SHP77 treated with DMSO at 0.1 percent for 48 hours (cell line): Measurements from ENCODE around the gene UBAC1.

Experiments
- DNase-seq: peaks from one replicate; lab custom pipeline; 2025; lab: John Stamatoyannopoulos, UW

Gene UBAC1

DNA sequence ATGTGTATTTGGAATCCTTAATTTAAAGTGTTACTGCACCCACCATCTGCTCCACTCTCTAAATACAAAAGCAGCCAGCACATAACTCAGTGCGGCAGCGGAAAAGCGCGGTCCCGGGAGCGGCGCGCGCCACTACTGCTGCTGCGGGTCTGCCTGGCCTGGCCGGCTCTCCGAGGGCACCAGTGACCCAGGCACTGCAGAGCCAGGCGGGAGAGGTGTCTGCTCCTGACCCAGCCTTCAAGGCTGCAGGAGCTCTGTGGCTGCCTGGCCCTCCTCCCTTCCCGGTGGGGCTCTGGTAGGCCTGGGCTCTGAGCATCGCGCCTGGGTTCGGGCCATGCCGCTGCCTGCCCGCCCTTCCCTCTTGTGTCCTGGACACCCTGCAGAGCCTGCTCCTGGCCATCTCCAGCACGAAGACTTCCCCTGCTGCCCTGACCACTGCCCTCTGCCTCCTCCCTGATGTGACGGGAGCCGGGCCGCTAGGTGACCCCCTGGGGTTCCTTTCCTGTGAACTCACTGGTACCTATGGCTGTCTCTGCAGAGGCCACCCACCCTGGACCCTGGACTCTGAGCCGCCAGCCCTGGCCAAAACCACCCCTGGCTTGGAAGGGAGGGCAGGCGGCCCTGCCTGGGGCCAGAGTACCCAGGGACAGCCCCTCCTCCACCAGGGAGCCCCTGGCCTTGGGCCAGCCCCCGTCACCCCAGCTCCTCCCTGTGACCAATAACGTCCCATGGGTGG lies 32.8 kb upstream of the UBAC1 start:
- no peak for DNase-seq

DNA sequence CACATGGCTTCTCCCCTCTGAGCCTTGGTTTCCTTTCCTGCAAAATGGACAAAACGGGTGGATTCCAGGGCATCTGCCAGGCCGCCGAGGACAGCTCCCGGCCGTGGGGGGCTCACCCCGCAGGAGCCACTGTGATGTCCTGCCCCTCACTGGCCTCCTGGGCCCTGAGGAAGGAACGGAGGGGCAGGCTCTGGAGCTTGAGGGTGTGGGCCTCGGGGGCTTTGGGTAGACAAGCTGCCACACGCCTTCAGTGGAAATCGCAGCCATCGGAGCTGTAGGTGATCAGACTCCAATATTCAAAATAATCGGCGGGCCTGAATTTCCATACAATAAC lies 32.2 kb upstream of the UBAC1 start:
- DNase-seq = no peak

DNA sequence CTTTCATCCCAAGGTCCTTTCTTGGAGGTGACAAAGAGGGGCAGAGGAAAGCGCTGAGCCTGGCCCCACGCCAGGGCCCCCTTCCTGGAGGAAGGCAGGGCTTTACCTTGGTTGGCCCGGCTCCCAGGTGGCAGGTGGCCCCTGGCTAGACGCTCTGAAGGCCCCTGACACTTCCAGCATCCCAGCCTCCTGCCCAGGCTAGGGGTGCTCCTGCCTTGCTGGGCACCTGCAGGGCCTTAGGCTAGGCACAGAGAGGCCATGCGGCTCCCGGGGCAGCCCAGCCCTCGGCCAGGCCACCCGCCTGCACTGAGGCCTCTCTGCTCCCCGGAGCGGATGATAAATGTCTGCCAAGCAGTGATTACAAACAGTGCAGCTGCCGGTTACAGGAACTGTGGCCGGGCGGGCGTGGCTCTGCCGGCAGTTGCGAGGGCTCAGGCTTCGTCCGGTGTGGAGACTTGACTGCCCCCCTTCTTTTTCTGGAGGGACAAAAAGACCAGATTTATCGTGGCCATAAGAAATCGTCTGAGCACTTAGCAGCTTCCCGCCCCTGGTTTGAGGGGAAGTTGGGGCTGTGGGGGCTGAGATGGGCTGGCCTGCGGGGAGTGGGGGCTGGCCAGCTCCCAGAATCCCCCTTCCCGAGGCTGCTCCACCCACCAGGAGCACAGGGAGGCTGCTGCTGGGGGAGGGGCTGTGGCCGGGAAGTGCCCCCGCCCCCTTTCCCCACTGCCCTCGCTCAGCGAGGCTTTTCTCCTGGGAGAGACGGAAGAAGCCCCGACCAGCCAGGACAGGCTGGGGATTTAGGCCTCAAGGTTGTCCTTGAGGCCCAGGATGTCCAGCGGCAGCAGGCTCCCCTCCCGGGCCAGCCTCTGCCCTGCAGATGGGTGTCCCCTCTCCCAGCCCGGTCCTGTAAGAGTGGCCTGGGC lies 31.6 kb upstream of the UBAC1 start:
- peak; percentile 79 for DNase-seq

DNA sequence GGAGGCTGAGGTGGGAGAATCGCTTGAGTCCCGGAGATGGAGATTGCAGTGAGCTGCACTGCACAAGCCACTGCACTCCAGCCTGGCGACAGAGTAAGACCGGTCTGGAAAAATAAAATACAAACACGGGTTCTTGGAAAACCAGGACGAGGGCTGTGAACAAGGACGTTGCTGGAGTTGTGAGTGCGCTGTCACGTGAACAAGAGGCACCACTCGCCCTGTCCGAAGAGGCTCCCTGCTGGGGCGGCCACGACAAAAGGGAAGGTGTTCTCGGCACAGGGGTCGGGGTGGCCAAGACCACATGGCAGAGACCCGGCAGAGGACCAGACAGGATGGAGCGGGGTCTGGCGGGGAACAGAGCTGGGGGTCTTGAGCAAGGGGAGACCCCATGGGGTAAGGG lies 30.6 kb upstream of the UBAC1 start:
- DNase-seq = no peak

DNA sequence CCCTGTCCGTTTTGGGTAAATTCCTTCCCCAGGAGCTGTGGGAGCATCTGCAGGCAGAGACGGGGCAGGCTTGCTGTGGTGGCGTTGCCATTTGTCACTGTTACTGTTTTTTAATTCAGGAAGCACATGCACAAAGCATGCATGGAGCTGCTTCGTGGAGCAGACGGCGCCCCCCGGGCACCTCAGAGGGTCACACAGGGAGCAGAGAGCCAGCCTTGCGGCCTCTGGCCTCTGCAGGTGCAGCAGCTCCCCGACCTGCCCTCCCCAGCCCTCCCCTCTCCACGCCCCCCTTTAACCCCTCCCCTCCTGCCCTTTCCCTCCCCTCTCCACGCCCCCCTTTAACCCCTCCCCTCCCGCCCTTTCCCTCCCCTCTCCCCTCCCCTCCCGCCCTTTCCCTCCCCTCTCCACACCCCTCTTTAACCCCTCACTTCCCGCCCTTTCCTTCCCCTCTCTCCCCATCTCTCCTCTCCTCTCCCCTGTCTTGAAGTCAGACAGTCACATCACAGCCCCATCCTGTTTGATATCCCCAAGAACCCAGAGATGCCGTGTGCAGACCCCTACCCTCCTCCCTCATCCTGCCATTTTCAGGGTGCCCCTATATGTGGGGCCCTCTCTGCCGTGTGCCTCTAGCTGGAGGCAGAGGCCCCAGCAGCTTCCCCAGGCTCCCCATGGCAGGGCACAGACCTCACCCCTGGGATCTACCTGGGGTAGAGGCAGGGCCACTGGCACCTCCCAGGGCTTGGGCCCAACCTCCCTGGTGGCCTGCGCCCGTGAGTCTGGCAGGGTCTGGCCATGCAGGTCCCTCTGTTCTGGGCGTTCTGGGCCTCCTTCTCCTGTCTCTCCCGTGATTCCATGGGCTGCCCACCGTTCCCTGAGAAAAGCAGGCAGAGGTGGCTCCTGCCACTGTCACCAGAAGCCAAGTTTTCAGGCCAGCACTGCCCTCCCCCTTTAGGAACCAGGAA lies 29.6 kb upstream of the UBAC1 start:
- DNase-seq = peak; percentile 38

DNA sequence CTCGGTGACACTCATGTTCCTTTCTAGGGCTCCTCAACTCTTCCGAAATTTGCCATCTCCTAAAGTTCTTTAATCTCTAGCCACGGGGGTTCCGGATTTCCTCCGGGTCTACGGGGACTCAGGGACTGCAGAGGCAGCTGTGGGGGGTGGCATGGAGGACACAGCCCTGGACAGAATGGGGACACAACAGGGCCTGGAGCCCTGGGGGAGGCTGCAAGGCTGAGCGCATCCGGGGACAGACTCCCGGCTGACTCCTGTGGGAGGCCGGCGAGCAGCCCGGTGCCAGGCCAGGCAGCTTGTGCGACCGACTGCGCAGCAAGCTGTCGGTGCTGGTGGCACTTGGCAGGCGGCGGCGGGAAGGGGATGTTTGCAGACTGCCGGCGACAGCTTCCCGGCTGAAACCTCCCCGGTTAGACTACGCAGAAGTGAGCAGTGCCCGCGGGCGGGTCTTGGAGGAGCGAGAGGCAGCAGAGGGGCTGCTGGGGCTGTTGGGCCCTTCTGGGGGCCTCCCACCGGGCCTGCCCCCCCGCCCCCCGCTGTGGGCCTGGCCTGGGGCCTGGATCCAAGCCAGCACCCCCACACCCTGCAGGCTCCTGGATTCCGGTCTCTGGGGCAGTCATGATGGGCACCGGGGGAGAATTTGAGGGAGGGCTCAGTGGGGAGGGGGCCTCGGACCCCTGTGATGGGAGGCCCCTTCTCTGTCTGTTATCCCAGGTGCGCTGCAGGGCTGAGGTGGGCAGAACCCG lies 28.7 kb upstream of the UBAC1 start:
- DNase-seq = peak; percentile 39

DNA sequence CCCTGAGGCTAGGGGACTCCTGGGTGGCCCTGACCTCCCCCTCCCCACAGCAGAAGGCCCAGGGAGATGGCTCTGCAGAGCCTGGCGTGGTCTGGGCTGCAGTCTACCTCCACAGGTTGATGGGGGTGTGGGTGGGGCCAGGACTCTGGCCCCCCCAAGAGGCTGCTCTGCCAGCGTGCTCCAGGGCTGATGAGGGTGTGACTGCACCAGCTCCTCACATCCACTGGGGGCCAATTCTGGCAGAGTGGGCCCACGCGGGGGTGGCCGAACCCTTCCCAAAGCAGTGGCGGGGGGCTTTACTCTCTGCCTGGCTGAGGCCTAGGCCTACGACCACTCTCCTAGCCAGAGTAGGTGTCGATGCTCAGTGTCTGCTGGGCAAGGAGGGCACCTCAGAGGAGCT lies 28.0 kb upstream of the UBAC1 start:
- DNase-seq = no peak

DNA sequence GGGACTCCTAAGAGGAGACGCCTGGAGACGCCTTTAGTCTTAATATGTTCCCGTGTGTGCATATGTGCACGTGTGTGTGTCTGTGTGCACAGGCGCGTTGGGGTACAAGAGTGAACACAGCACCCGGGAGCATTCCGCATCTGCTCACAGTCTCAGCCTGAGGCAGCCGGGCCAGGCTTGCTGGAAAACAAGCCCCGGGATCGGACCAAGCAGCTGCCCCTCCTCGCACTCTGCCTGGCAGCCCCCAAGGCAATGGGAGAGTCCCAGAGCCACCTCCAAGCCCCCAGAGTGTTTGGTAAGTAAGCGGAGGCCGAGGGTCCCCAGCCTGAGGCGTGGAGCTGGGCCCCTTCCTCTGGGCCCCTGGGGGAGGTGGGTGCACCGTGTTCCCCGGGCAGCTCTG lies 27.3 kb upstream of the UBAC1 start:
- DNase-seq = no peak

DNA sequence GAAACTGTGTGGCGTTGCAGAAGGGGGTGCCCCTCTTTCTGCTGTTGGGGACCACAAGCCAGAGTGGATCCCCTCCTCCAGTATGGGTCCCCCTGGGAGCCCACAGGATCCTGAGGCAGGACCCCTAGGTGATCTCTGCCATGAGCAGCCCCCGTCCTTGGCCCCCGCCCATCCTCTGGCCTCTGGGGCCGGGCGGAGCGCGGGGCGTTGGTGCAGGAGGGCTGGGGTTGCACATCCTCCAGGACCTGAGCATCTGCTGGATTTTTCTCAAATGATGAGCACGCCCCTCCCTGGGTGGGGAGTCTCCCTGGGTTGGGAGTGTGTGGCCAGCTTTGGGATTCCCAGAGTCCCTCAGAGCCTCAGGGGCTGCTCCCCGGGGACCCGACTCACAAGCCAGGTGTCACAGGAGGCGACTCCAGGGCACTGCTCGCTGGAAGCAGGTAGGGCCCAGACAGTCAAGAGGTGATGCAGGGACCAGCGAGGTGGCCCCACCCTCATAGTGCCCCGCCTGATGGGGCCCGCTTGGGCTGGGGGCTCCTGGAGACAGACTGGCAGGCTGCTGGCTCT lies 26.7 kb upstream of the UBAC1 start:
- no peak for DNase-seq

DNA sequence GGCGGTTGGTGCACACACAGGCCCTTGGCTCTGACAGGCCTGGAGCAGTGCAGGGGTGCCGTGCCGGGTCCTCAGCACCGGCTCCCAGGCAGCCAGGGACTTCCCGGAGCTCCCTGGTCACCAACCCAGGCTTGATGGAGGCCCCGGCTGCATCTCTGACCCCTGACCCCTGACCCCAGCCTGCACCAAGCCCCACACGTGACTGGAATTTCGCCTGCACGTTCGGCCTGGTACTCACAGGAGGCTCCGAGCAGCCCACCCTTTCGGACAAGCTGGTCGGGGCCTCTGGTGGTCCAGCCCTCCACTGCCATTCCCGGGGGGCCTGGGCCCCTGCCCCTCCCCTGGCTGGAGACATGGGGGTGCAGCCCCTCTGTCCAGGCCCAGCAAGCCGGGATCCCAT lies 25.4 kb upstream of the UBAC1 start:
- no peak for DNase-seq

DNA sequence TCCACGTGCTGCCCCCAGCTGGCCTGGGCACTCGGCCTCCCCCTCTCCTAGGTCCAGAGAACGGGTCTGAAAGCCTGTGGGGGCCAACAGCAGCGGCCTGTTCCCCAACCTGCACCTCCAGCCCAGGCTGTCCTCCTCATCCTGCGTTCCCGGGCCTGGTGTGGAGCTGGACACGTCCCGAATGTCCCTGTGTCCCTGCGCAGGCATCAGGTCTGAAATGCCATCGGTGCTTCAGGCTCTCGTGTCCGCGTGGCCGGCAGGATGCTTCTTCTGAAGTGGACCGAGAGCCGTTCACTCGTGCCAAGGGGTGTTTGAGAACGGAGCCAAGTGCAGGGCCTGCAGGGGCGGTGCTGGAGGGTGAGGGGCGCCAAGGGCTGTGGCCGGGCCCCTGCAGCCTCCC lies 24.7 kb upstream of the UBAC1 start:
- DNase-seq = no peak

DNA sequence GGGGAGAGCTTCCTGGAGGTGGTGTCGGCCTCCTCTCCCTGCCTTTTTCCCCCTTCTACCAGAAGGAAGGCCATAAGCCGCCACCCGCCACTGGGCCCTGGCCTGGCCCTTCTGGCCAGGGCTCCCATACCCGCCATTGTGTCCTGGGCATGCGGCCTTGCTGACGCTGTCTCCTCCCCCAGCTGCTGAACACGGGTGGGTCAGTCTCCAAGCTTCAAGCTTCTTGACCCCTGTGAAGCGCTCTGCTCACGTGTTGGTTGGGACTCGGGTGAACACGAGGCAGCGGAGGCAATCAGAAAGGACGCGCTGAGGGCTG lies 24.2 kb upstream of the UBAC1 start:
- DNase-seq = no peak

DNA sequence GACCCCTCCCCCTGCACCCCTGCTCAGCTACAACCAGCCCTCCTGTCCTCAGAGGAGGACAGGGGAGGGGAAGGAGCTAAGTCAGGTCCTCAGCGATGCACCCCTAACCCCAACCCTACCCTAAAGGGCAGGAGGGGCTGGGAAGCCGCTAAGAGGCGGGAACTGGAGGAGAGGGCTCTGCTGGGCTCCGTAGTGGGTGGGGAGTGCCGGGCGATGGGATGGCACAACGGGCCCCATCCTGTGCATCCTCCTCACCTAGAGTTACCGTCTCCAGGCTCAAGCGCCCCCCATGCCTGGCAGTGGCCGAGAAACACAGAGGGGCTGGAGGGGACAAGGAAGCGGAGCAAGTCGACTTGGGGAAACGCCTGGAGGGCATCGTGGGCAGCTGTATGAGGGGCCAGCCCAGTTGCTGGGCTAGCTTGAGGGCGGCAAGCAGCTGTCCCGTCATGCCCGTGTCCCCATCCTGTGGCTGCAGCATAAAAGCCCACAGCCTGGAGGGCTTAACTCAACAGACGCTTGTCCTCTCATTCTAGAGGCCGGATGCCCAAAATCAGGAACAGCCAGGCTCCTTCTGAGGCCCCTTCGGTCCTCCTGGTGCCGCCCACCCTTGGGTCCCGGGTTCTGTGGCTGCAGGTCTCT lies 23.0 kb upstream of the UBAC1 start:
- DNase-seq = no peak

DNA sequence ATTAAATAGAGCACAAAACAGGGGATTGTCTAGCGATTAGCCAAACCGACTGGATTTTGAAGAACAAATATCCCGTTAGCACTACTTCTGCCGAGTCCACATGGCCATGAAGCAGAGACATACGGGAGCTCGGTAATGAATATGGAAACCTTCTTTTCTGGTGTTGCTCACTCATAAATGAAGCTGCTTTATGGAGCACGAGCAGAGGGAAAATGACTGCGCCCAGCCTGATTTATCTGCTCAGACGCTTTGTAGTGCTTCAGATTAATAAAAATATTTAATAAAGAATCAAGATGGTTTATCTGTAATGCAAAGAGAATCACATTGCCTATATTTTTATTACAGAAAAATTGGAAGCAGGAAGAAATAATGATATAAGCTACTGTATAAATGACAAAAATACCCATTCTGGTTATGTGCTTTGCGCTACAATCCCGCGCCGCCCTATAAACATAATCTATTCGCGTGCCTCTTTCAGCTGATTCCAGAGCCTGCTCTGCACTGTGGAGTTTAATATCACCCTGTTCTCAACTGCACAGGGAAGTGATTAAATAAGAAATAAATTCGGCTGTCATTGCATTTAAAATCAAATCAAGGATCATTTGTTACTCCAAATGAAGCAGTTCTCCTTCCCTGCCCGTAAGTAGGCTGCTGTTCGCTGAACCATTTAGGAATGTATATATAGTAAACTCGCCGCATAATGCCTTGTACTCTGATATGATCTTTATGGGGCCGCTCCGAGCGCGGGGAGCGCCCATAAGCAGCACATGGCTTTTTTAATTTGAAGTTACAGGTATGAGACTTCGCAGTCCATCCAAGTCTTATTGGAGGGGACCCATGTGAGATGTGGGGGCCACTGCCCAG lies 22.3 kb upstream of the UBAC1 start:
- DNase-seq = no peak

DNA sequence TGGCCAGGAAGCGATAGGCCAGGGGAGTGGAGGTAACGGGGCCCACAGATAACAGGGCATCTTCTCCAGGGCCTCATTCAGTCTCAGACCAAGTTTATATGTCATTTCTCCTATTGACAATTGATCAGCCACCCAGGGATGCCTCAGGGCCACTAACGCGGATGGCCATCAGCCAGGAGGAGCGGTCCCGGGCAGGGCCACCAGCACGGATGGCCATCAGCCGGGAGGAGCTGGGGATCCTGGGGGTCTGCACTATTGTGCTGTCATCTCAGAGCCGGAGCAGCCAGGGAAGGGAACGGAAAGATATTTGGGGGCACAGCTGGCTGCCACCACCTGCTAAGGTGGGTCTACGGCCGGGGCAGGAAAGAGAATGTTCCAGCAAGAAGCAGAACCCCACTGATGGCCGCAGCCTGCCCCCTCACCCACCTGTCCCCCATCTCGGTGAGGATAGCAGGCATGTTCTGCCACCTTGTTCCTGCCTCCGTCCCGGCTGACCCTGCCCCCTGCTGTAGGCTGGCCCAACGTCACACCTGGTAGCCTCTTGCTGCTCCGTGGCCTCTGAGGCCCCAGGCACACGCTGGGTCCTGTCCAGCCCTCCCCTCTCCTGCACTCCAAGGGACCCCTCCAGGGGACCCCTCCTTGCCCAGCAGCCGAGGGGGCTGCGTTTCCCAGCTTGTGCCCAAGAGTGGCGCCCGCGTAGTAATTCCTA lies 21.5 kb upstream of the UBAC1 start:
- DNase-seq = no peak

DNA sequence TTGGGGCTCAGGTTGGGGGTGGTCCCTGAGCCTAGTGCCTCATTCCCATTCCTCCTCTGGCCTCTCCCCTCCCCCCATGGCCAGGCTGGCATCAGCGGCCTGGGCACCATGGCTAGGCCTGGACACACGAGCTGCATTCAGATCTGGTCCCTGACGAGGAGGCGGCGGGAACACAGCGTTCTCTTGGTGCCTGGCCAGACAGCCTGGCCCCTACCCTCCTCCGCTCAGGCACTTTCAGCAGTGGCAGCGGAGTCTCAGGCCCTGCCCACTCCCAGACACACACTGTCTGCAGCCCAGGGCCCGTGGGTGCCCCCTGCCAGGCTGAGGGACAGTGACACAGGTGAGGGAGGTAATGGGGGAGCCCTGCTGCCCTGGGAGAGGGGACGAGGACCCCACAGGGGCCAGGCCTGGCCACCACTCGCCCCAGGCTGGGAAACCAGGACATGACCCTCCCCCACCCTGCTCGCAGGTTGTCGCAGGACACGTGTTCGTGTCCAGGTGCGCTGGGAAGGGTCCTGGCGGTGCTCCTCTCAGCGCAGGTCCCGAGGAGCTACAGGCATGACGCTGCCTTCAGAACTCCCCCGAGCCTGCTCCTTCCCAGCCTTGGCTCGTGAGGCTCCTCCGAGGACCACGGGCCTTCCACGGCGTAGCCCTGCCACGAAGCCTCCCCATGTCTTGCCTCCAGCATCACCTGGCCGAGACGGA lies 19.9 kb upstream of the UBAC1 start:
- no peak for DNase-seq

DNA sequence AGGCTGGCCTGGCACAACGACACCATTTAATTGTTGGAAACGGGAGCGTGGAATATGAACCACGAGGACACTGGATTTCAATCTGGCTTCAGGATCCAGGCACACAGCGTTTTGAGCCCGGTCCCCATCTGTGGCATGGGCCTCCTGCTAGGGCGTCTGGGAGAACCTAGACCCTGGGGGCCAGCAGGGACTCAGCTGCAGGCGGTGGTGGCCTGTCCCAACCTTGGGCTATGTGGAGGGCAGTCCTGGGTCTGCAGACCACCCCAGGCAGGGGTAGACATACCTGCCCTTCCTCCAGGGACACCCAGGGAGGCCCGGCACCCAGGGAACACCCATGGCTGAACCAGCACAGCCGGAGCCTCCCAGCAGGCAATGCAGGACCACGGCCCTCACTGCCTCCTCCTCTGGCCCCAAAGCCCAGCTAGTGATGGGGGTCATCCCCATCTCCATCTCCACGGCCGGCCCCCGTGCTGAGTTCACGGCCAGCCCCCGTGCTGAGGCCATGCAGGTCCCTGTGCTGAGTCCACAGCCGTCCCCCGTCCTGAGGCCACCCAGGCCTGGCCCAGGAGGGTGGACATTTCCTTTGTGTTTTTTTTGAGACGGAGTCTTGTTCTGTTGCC lies 18.5 kb upstream of the UBAC1 start:
- no peak for DNase-seq
